ENCODE results near the gene MYH3. TPM values are rescaled to one million over a fixed set of nuclear protein-coding genes. Genes with fewer than 3 reads are reported as not detected.

The MYH3 gene
- total RNA-seq, 1 donor from 2014 or later: 4.9 TPM

- Histone ChIP-seq H3K27me3 (no peaks in the 10 kb centered on the region), H3K4me1 (peaks cover 9% of the 10 kb centered on the region), H3K27ac (no peak overlapping the region), H3K4me3 (no peak overlapping the region), H3K36me3 (no peaks in the 10 kb centered on the region), H3K9me3 (no peaks in the 10 kb centered on the region)
- intact Hi-C loops (cut with DNase I): loop anchor here (10.0 kb wide), 1 partner anchor 276 kb away; no protein-coding TSS in a partner anchor
- TF ChIP-seq CTCF (IDR thresholded peaks at IDR 0.05): no peak
- TF ChIP-seq POLR2A (IDR thresholded peaks at IDR 0.05): no peak
- no peak for TF ChIP-seq POLR2AphosphoS5 (IDR thresholded peaks at IDR 0.05; ENCODE audit: insufficient read depth in 1 of 2, low read depth in 1 of 2)
- DNase-seq (ENCODE audit: extremely low spot score in 2 of 2): no peak
Measured at GRCh38 chr17:10610884-10611283, 46.2 kb downstream of the MYH3 start.

GRCh38 chr17:10608244-10608643 lies 48.9 kb downstream of the MYH3 start:
- DNase-seq (ENCODE audit: extremely low spot score in 2 of 2): no peak
- H3K36me3 ChIP-seq: no peaks in the 10 kb centered on the region
- intact Hi-C loops (cut with DNase I): no loop called here

GRCh38 chr17:10606110-10606509 lies 51.0 kb downstream of the MYH3 start:
- Histone ChIP-seq H3K27ac (no peak overlapping the region), H3K36me3 (no peaks in the 10 kb centered on the region), H3K4me3 (no peak overlapping the region), H3K9me3 (no peaks in the 10 kb centered on the region), H3K4me1 (no peaks in the 10 kb centered on the region), H3K27me3 (no peaks in the 10 kb centered on the region)
- TF ChIP-seq CTCF (IDR thresholded peaks at IDR 0.05) (no peak), POLR2A (IDR thresholded peaks at IDR 0.05) (no peak), POLR2AphosphoS5 (IDR thresholded peaks at IDR 0.05; ENCODE audit: insufficient read depth in 1 of 2, low read depth in 1 of 2) (no peak)
- intact Hi-C loops (cut with DNase I): no loop called here
- no peak for DNase-seq (ENCODE audit: extremely low spot score in 2 of 2)

More at GRCh38 chr17:10608244-10608643, 48.9 kb downstream of the MYH3 start:
- H3K27ac ChIP-seq: no peak overlapping the region
- TF ChIP-seq POLR2AphosphoS5 (IDR thresholded peaks at IDR 0.05; ENCODE audit: insufficient read depth in 1 of 2, low read depth in 1 of 2): no peak
- TF ChIP-seq CTCF (IDR thresholded peaks at IDR 0.05): no peak
- no peak for TF ChIP-seq POLR2A (IDR thresholded peaks at IDR 0.05)
- H3K4me3 ChIP-seq: no peak overlapping the region
- peaks cover 4% of the 10 kb centered on the region for H3K4me1 ChIP-seq
- no peaks in the 10 kb centered on the region for H3K27me3 ChIP-seq
- no peaks in the 10 kb centered on the region for H3K9me3 ChIP-seq

- no peak overlapping the region for H3K27ac ChIP-seq
- H3K4me3 ChIP-seq: no peak overlapping the region
- no peak for DNase-seq (ENCODE audit: extremely low spot score in 2 of 2)
- intact Hi-C loops (cut with DNase I): no loop called here
- H3K36me3 ChIP-seq: no peaks in the 10 kb centered on the region
- TF ChIP-seq POLR2A (IDR thresholded peaks at IDR 0.05) (no peak), CTCF (IDR thresholded peaks at IDR 0.05) (no peak), POLR2AphosphoS5 (IDR thresholded peaks at IDR 0.05; ENCODE audit: insufficient read depth in 1 of 2, low read depth in 1 of 2) (no peak)
- H3K4me1 ChIP-seq: no peaks in the 10 kb centered on the region
- H3K9me3 ChIP-seq: no peaks in the 10 kb centered on the region
- no peaks in the 10 kb centered on the region for H3K27me3 ChIP-seq
Measured at GRCh38 chr17:10605221-10605783, 51.8 kb downstream of the MYH3 start.

- Histone ChIP-seq H3K27ac (no peak overlapping the region), H3K27me3 (no peaks in the 10 kb centered on the region), H3K9me3 (no peaks in the 10 kb centered on the region), H3K4me3 (no peak overlapping the region), H3K36me3 (no peaks in the 10 kb centered on the region), H3K4me1 (no peaks in the 10 kb centered on the region)
- DNase-seq (ENCODE audit: extremely low spot score in 2 of 2): no peak
- intact Hi-C loops (cut with DNase I): no loop called here
- TF ChIP-seq POLR2A (IDR thresholded peaks at IDR 0.05) (no peak), CTCF (IDR thresholded peaks at IDR 0.05) (no peak), POLR2AphosphoS5 (IDR thresholded peaks at IDR 0.05; ENCODE audit: insufficient read depth in 1 of 2, low read depth in 1 of 2) (no peak)
Measured at GRCh38 chr17:10604521-10604920, 52.6 kb downstream of the MYH3 start.
